NCI-H1436 treated with DMSO at 0.1 percent for 48 hours (cell line): ENCODE results near the gene GM2A.
"Not testable (repeated sequence)": the region's sequence is repeated elsewhere in the genome, so short reads cannot be mapped to it uniquely, and the experiment has no call there.

Experiments used
- DNase-seq: peaks from one replicate; lab custom pipeline; 2025; lab: John Stamatoyannopoulos, UW

The GM2A gene

DNA sequence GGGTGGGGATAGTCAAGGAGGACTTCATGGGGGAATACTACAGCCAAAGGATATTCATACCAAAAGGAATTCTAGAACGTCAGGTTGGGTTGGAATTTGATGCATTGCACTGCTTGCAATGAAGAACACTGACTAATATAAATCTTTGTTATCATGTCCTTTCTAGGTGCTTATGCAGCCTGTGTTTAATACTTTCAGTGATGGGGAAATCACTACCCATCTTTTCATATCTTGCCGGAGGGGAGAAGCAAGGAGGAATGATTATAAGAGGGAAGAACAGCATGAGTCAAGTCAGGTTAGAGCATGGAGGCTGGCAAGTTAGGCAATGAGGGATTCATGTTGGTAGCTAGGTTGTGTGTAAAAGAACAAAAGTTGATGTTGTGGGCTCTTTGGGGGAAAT is 24.0 kb upstream of the GM2A start:
- DNase-seq, result no peak

DNA sequence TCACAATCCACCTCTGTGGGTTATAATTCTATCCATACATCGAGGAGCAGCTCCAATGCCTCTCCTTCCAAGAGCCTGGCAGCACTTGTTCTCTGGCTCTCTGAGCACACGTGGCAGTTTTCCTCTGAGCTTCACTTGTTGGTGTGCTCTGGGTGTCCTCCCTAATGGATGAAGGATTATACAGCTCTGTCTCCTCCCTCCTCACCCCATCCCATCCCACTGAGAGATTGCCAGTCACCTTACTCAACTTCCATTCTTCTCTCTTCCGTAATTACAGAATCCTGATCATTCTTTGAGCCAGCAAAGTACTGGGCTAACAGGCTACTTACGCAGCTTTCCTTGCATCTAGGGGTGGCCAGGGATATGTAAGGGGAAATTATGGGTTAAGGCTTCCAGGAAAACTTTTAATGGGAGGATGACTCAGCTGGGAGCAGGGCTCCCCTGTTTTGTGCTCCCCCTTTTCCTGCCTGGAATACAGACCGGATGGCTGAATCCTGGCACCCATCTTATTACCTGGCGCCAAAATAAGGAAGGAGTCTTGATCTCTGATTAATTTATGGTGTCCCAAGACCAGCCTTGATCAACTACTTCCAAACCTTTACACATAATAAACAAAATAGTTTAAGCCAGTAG is 22.8 kb upstream of the GM2A start:
- no peak for DNase-seq

DNA sequence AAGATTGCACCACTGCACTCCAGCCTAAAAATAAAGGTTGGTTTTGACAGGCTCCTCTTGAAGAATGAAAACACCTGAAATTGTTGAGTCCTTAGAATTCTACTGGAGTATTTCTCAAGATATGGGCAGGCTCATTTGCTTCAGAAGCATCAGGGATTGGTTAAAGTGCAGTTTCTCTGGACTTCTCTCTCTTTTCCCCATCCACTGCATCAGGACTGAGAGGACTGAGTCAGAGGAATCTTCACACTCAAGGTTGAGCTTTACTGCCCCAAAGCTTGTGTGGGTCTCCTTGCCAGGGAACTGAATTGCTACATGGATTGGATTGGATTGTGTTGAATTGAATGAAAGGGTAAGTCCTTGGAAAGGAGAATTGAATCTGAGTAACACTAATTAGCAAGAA is 21.6 kb upstream of the GM2A start:
- no peak for DNase-seq

DNA sequence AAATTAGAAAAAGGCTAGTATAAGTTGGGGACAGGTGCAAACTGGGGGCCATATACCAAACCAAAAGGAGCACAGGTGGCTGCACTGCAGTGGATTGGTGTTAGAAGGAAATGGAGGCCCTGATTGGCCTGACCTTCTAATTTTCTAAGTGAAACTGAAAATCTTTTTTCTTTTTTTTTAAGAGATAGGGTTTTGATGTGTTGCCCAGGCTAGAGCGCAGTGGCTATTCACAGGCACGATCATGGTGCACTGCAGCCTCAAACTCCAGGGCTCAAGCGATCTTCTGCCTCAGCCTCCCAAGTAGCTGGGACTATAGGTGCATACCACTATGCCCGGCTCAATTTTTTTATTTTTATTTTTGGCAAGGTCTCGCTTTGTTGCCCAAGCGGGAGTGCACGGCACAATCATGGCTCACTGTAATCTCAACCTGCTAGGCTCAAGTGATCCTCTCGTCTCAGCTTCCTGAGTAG is 19.3 kb upstream of the GM2A start:
- no peak for DNase-seq

DNA sequence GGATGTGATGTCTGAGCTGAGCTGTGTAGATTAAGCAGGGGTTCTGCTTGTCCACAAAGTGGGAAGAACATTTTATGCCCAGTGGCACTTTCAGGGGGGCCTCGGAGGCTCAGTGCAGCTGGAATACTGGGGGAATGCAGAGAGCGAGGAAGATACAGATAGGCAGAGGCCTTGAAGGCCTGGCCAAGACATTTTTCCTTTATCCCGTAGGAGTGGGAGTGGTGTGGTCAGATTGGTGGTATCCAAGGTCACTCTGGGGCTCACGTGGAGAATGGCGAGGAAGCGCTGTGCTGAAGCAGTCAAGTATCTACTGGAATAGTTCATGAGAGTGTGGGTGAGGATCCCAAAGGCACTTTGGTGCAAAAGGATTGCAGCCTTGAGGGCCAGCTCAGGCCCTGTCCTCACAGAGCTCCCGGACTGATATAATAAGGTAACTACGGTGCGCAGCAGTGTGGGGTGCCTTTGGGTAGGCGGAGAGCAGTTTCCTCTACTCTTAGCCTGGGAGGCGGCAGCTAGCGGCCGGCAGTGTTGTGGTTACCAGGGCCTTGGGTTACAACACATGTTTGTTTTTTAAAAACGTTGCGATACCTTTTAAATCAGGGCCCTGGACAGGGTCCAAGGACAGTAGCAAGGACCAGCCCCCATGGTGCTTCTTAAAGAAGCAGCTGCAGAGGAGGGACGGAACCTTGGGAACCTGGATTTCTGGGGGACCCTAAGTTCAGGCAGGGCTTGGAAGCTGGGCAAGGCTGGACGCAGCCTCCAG is 18.3 kb upstream of the GM2A start:
- DNase-seq, result no peak

DNA sequence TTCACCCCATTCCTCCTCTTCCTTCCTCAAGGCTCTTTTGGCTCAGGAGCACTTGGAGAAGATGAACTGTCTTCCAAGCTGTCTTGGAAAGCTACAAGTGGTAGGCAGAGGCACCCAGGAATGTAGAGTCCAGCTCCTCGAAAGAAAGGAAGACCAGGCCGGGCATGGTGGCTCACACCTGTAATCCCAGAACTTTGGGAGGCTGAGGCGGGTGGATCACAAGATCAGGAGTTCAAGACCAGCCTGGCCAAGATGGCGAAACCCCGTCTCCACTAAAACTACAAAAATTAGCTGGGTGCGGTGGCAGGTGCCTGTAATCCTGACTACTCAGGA is 17.8 kb upstream of the GM2A start:
- not testable (repeated sequence) for DNase-seq

DNA sequence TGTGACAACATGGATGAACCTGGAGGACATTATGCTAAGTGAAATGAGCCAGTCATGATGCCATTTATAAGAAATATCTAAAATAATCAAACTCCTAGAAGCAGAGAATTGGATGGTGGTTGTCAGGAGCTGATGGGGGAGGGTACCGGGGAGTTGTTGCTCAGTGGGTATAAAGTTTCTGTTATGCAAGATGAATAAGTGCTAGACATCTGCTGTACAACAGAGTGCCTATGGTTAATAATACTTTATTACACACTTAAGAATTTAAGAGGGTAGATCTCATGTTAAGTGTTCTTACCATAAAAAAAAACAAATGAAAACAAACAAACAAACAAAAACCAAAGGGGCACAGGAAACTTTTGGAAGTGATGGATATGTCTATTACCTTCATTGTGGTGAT is 16.1 kb upstream of the GM2A start:
- DNase-seq, result no peak

DNA sequence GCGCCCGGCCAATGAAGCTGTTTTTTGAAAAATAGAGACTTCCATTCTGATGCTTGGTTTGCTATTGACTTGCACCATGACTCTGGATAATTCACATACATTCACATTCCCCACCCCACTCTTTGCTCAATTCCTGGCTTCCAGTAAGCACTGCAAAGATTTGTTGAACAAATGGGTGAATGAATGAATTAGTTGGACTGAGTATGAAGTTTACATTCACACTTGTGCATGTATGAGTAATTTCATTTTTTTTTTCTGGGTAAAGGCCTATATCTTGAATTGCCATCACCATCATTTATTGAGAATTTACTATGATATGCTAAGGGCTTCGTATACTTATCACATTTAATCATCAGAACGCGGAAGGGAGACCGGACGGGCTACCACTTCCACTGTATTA is 15.3 kb upstream of the GM2A start:
- no peak for DNase-seq

DNA sequence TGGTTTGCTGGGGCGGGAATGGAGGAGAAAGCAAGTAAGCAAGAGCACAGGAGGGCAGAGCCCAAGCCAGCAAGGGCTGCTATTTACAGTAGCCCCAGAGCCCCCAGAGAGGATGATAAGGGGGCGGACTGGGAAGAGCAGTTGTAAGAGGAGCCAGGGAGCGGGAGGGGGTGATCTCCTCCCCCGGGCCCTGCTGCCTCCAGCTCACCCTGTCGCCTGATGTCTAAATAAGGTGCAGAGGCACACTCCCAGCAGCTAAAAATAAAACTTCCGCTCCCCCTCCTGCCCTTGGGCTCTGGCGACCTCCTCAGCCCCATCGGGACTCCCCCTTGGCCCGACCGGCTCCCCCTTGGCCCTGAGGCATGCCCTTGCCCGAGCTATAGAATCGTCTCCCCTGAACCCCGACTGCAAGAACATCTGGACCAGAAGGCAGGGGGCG is 14.7 kb upstream of the GM2A start:
- no peak for DNase-seq

DNA sequence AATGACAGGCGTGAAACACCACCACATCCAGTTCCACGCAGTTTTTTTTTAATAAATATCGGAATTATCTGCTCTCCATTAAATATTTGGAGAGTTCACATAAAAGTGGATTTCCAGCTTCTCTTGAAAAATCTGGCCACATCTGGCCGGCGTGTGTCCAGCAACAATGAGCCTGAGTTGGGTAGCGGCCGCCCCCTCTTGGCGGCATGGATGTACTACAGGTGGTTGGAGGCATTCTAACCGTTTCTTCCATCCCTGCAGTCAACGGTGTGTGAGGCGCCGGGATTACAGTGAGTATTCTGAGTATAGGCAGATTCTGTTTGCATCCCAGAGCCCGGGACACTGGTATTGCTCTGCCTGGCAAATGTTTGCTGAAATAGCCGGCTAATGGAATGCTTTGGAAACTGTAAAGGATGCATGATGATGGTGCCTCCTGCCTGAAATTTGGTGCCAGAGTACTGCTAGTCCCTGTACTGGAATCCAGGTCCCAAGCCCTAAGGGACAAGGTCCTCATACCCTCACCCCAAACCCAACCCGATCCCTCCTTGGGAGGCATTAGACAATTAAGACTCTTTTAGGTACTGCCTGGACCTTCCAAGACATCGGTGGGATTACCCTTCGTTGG is 13.6 kb upstream of the GM2A start:
- no peak for DNase-seq

DNA sequence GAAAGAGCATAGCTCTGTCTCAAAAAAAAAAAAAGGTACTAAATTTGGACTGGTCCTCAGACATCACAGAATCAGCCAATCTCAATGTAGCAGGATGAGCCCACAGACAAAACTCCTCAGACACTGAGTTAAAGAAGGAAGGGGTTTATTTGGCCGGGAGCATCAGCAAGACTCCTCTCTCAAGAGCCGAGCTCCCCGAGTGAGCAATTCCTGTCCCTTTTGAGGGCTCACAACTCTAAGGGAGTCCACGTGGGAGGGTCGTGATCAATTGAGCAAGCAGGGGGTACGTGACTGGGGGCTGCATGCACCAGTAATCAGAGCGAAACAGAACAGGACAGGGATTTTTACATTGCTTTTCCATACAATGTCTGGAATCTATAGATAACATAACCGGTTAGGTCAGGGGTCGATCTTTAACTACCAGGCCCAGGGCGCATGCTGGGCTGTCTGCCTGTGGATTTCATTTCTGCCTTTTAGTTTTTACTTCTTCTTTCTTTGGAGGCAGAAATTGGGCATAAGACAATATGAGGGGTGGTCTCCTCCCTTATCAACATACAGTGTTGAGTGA is 12.6 kb upstream of the GM2A start:
- DNase-seq, result not testable (repeated sequence)

DNA sequence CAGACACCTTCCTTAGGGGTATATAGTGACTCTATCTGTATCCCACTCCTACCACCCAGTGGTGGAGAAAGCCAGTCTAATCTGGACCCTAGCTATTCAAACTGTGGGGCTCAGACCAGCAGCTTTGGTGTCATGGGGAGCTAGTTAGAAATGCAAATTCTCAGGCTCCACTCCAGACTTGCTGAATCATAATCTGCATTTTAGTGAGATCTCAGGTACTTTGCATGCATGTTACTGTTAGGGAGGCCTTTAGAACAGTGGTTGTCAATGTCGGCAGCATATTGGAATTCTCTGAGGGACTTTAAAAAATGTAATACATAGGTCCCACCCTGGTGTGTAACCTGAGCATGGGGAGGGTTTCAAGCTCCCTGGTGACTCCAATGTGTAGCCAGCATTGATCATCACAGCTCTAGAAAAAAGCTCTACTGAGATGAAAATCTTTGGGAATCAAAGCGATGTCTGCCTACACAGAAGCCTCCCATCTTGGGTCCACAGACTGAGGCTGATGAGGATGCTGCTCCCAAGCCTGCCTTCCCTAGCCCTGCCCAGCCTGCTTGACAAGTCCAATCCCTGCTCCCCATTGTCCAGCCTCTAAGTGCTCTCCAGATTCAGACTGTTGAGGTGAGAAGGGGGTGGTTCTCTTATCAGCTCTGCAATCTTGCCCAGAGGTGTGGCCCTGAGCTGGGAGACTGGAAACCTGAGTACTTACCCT is 11.9 kb upstream of the GM2A start:
- DNase-seq, result no peak

DNA sequence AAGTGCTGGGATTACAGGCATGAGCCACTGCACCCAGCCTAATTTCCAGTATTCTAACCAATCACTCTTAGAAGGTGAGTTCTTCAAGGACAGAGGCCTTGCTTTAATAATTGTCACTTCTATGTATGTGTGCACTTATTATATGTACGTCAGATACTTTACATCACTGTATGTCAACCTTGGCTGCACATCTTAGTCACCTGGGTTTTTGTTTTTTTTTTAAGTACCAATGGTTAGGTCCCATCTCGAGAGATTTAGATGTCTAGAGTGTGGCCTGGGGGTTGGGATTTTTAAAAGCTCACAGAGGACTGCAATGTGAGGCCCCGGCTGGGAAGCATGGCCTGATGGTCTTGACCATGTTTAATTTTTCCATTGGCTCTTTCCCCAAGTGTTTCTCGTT is 9.9 kb upstream of the GM2A start:
- no peak for DNase-seq

DNA sequence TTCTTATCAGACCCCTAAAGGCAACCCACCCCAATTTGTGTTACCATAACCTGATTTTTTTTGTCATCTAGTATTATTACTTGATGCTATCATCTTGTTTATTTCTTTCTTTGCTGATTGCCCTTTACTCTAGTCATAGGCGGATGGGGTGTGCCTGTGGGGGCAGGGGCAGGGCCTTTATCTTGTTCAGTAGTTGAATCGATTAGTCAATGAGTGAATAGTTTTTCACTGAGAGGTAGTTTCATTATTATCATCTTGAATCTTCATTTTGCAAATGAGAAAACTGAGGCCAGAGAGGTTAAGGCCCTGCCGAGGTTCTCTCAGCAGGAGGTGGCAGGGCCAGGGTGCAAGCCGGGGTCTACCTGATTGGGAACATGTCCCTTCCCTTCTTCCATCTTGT is 9.4 kb upstream of the GM2A start:
- no peak for DNase-seq

DNA sequence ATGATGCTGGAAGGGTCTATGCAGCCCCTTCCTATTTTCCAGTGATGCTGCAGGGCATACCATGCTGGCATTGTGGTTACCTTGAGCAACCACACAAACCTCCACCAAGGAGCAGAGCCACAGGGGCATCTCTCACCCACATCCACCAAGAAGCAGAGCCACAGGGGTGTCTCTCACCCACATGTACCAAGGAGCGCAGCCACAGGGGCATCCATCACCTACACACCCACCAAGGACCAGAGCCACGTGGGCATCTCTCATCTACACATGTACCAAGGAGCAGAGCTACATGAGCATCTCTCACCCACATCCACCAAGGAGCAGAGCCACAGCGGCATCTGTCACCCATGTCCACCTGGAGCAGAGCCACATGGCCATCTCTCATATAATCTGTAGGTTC is 8.8 kb upstream of the GM2A start:
- DNase-seq, result no peak

DNA sequence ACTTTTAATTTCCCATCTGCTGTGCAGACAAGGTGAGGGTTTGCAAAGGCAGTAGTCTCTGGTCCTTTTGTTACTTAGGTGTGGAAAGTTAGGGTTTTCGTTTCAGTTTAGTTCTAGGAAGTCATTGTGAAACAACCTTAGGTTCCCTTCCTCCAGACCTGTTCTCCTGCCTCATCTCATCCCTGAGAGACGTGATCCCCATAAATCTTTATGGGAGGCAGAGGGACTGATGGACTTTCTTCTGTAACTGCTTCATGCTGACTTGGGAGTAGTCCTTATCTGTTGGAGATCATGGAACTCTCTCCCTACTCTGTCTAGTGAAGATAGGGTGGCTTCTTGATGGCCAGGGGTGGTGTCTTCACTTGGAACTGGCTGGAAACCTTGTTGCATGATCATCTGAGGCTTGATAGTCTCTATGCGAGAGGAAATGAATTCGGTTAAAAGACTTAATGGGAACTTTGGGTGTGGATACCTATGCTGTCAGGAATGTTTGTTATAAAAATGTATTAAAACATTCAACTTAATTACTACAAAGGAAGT is 7.2 kb upstream of the GM2A start:
- no peak for DNase-seq

DNA sequence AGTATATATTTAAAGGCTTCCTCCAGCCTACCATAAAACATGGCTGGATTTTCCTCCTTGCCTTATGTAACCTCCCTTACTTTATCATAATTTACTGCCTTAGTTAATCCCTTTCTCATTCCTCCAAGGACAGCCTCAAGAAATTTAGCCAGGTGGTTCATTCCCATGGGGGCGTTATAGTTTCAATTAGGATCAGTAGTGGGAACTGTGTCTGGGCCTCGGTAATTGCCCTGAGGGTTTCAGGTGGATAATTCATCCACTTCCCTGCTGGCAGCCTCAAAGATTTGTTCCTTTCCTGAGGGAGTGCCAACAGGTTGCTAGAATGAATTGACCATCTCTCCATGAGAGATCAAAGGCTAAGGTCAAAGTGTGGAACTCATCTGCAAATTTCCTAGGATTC is 4.3 kb upstream of the GM2A start:
- no peak for DNase-seq

DNA sequence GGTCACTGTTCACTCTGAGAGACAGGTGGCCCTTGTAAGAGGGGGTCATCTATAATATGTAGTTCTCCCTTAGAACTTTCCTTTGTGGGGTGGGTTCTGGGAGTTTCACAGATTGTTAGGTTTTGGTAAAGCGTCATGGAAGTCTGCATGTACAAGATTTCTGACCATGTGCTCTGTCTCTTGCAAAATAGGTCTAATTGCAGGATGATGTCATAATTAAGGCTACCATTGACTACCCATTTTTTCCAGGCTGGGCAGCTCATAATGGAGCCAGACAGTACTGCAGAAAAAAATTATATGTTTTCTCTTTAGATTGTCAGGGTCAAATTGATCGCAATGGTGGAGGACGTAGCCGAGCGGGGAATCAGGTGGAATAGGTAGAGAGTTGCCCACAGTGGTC is 3.7 kb upstream of the GM2A start:
- no peak for DNase-seq

DNA sequence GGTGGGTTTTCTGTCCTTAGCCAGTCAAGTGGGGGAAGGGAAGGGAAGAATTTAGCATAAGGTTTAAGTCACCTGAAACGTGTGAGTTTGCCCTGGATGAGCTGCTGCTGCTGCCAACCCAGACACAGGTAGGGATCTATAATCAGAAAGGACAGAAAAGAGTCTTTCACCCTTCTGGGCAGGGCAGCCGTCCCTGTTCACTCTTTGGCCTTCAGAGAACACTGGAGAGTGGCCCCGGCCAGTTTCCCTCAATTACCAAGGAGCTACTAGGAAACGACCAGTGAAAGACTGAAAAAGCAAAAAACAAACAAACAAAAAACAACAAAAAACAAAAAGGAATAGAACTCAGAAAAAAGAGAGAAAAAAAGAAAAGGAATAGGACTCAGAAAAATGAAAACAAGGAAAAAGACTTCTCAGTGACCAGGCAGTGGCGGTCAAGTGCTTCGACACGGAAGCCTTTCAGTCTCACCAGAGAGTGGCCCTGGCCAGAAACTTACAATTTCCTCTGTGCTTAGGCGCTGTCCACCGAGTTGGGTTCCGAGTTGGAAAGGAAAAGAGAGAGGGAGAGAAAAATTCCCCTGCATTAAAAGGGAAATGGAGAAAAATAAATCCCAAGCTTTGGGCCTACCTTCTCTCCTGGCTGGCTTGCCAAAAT is 2.5 kb upstream of the GM2A start:
- no peak for DNase-seq

DNA sequence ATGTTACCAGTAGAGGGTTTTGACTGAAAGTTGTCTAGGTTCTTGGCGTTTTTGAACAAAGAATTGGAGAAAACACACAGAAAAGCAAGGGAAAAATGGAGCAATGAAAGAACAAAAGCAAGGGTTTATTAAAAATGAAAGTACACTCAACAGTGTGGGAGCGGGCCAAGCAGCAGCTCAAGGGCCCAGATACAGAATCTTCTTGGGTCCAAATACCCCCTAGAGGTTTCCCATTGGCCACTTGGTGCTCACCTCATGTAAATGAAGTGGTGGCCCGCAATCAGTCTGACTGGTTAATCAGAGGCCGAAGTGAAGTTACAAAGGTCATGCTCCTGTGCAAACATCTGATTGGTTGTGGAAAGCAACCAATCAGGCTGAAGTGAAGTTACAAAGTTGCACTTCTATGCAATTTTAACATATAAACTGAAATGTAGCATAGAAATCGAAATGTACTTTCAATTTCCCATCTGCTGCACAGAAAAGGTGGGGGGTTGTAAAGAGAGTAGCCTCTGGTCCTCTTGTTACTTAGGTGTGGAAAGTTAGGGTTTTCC is 1.9 kb upstream of the GM2A start:
- no peak for DNase-seq

DNA sequence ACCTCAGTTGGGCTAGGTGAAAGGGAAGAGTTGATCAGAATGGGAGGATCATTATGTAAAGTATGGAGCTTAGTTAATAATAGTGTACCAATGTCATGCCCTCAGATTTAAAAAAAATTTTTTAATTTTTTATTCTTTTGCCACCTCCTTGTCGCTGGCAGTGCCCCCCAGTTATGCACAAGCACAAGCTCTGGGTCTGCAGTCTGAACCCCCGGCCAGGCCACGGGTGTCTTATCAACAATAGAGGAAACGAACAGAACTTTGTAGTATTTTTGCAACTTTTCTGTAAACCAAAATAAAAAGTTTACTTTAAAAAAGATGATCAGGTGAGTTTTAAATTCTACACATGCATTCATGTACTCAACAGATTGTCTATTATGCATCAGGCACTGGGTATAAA is 1.4 kb upstream of the GM2A start:
- no peak for DNase-seq

DNA sequence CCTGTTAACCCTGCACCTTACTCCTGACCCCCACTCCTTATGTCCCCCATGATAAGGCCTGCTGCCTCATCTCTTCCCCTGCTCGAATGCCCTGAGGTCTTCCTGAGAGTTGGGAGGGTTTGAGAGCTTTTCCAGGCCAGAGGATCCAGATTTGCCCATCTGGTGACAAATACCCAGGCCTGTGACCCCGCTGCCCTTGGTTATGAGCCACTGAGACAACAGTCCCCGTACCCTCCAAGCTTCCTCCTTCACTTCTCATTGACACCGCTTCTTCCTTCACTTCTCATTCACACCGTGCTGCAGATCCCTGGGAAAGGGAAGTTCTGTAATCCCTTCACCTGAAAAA is 593 bp downstream of the GM2A start:
- DNase-seq, result no peak
